HUES64 (cell line): ENCODE data around the gene EIF2S2.

Experiments
- H3K27ac ChIP-seq: 2 replicates; pipeline ENCODE4 v1.7.0; 2013; ENCODE audit warnings: low read depth, low read length, inconsistent platforms
- H3K27me3 ChIP-seq: 2 replicates; pipeline ENCODE4 v1.6.1; 2013; ENCODE audit warnings: mild to moderate bottlenecking, low read length; ENCODE audit not compliant: insufficient read depth
- H3K36me3 ChIP-seq: 2 replicates; pipeline ENCODE4 v1.6.1; 2013; ENCODE audit warnings: mild to moderate bottlenecking, low read length; ENCODE audit not compliant: insufficient read depth
- H3K4me1 ChIP-seq: 2 replicates; pipeline ENCODE4 v1.6.1; 2013; ENCODE audit warnings: mild to moderate bottlenecking, low read length, moderate library complexity; ENCODE audit not compliant: insufficient read depth
- H3K4me3 ChIP-seq: 2 replicates; pipeline ENCODE4 v1.5.1; 2013; ENCODE audit warnings: mild to moderate bottlenecking, low read length, moderate library complexity
- H3K9ac ChIP-seq: 2 replicates; pipeline ENCODE4 v1.6.1; 2013; ENCODE audit warnings: mild to moderate bottlenecking, low read depth, low read length
- H3K9me3 ChIP-seq: 2 replicates; pipeline ENCODE4 v1.6.1; 2013; ENCODE audit warnings: low read depth, low read length; ENCODE audit not compliant: insufficient read depth
- WGBS: fragments of 150-250, 120-280 bp; methylation state at CpG from one replicate; pipeline ENCODE4 v1.1.7; 2013; ENCODE audit warnings: missing lambda C conversion rate; 5-methylcytosine and 5-hydroxymethylcytosine counted together

EIF2S2 gene

GRCh38 chr20:34058831-34059230 lies 53.2 kb downstream of the EIF2S2 start:
- 82% methylated on average over 1 of the region's 1 CpG for WGBS
- Histone ChIP-seq H3K4me1 (no peaks in the 10 kb centered on the region), H3K27me3 (no peaks in the 10 kb centered on the region), H3K36me3 (no peaks in the 10 kb centered on the region), H3K9me3 (no peaks in the 10 kb centered on the region), H3K9ac (no peak overlapping the region), H3K27ac (no peak overlapping the region), H3K4me3 (no peak overlapping the region)

GRCh38 chr20:34055290-34055689 lies 56.8 kb downstream of the EIF2S2 start:
- Histone ChIP-seq H3K27ac (no peak overlapping the region), H3K9me3 (no peaks in the 10 kb centered on the region), H3K36me3 (no peaks in the 10 kb centered on the region), H3K27me3 (no peaks in the 10 kb centered on the region), H3K4me1 (no peaks in the 10 kb centered on the region), H3K4me3 (no peak overlapping the region), H3K9ac (no peak overlapping the region)
- 77% methylated on average over 1 of the region's 1 CpG for WGBS

GRCh38 chr20:34052414-34052813 lies 59.6 kb downstream of the EIF2S2 start:
- Histone ChIP-seq H3K27me3 (no peaks in the 10 kb centered on the region), H3K9ac (no peak overlapping the region), H3K27ac (no peak overlapping the region), H3K4me1 (peaks cover 6% of the 10 kb centered on the region; the same call in 1 of the 2 replicates), H3K4me3 (no peak overlapping the region), H3K9me3 (no peaks in the 10 kb centered on the region), H3K36me3 (no peaks in the 10 kb centered on the region)
- WGBS: 88% methylated on average over 2 of the region's 2 CpGs

GRCh38 chr20:34049897-34050695 lies 61.9 kb downstream of the EIF2S2 start:
- no peaks in the 10 kb centered on the region for H3K27me3 ChIP-seq
- H3K4me1 ChIP-seq: peaks cover 25% of the 10 kb centered on the region
- 91% methylated on average over 4 of the region's 4 CpGs for WGBS
- no peak overlapping the region for H3K4me3 ChIP-seq
- no peak overlapping the region for H3K9ac ChIP-seq
- no peaks in the 10 kb centered on the region for H3K36me3 ChIP-seq
- H3K9me3 ChIP-seq: no peaks in the 10 kb centered on the region
- H3K27ac ChIP-seq: no peak overlapping the region

- Histone ChIP-seq H3K27me3 (no peaks in the 10 kb centered on the region), H3K9ac (no peak overlapping the region), H3K36me3 (no peaks in the 10 kb centered on the region), H3K9me3 (no peaks in the 10 kb centered on the region), H3K27ac (no peak overlapping the region), H3K4me3 (no peak overlapping the region), H3K4me1 (peaks cover 27% of the 10 kb centered on the region)
- 88% methylated on average over 1 of the region's 1 CpG for WGBS
These were observed 62.7 kb downstream of the EIF2S2 start for GRCh38 chr20:34049389-34049788.

- Histone ChIP-seq H3K4me3 (no peak overlapping the region), H3K9ac (no peak overlapping the region), H3K27me3 (no peaks in the 10 kb centered on the region), H3K9me3 (no peaks in the 10 kb centered on the region), H3K27ac (no peak overlapping the region), H3K4me1 (peaks cover 27% of the 10 kb centered on the region), H3K36me3 (no peaks in the 10 kb centered on the region)
- 85% methylated on average over 4 of the region's 4 CpGs for WGBS
These were observed 64.1 kb downstream of the EIF2S2 start for GRCh38 chr20:34047917-34048316.

- Histone ChIP-seq H3K36me3 (no peaks in the 10 kb centered on the region), H3K27me3 (no peaks in the 10 kb centered on the region), H3K9me3 (no peaks in the 10 kb centered on the region), H3K4me3 (no peak overlapping the region), H3K27ac (no peak overlapping the region), H3K4me1 (peaks cover 27% of the 10 kb centered on the region), H3K9ac (no peak overlapping the region)
- 95% methylated on average over 7 of the region's 7 CpGs for WGBS
These were observed 64.9 kb downstream of the EIF2S2 start for GRCh38 chr20:34047010-34047687.

GRCh38 chr20:34045930-34046725 lies 65.9 kb downstream of the EIF2S2 start:
- H3K27ac ChIP-seq: no peak overlapping the region; the same call in 1 of the 2 replicates
- no peaks in the 10 kb centered on the region for H3K9me3 ChIP-seq
- no peak overlapping the region for H3K4me3 ChIP-seq
- 48% methylated on average over 5 of the region's 5 CpGs for WGBS
- no peaks in the 10 kb centered on the region for H3K27me3 ChIP-seq
- H3K9ac ChIP-seq: no peak overlapping the region
- no peaks in the 10 kb centered on the region for H3K36me3 ChIP-seq
- peaks cover 27% of the 10 kb centered on the region for H3K4me1 ChIP-seq

GRCh38 chr20:34045294-34045693 lies 66.7 kb downstream of the EIF2S2 start:
- no peak overlapping the region; the same call in 1 of the 2 replicates for H3K27ac ChIP-seq
- no peak overlapping the region for H3K9ac ChIP-seq
- H3K9me3 ChIP-seq: no peaks in the 10 kb centered on the region
- 52% methylated on average over 2 of the region's 2 CpGs for WGBS
- peaks cover 27% of the 10 kb centered on the region for H3K4me1 ChIP-seq
- H3K4me3 ChIP-seq: no peak overlapping the region
- H3K36me3 ChIP-seq: no peaks in the 10 kb centered on the region
- H3K27me3 ChIP-seq: no peaks in the 10 kb centered on the region

GRCh38 chr20:34043025-34043424 lies 69.0 kb downstream of the EIF2S2 start:
- Histone ChIP-seq H3K9ac (no peak overlapping the region), H3K36me3 (no peaks in the 10 kb centered on the region), H3K4me1 (peaks cover 27% of the 10 kb centered on the region), H3K27me3 (no peaks in the 10 kb centered on the region), H3K4me3 (no peak overlapping the region), H3K27ac (no peak overlapping the region), H3K9me3 (no peaks in the 10 kb centered on the region)

GRCh38 chr20:34042262-34042661 lies 69.8 kb downstream of the EIF2S2 start:
- Histone ChIP-seq H3K36me3 (no peaks in the 10 kb centered on the region), H3K4me1 (peaks cover 19% of the 10 kb centered on the region), H3K4me3 (no peak overlapping the region), H3K27me3 (no peaks in the 10 kb centered on the region), H3K9ac (no peak overlapping the region), H3K27ac (no peak overlapping the region), H3K9me3 (no peaks in the 10 kb centered on the region)
- WGBS: 86% methylated on average over 4 of the region's 4 CpGs
